ENCODE results near the gene SPRR2E. TPM values are rescaled to one million over a fixed set of nuclear protein-coding genes. Genes with fewer than 3 reads are reported as not detected.
"Not testable (repeated sequence)": the region's sequence is repeated elsewhere in the genome, so short reads cannot be mapped to it uniquely, and the experiment has no call there.

Gene SPRR2E
- total RNA-seq, 2 donors from 2014 or later, result not detected

- no peaks in the 10 kb centered on the region for H3K36me3 ChIP-seq (replicated peaks in 1 of 2; ENCODE audit: insufficient read depth in 1 of 2, low read depth in 2 of 2)
- intact Hi-C loops (cut with DNase I), result no loop called here
- H3K9me3 ChIP-seq, result no peaks in the 10 kb centered on the region
- TF ChIP-seq, protein P1, sequence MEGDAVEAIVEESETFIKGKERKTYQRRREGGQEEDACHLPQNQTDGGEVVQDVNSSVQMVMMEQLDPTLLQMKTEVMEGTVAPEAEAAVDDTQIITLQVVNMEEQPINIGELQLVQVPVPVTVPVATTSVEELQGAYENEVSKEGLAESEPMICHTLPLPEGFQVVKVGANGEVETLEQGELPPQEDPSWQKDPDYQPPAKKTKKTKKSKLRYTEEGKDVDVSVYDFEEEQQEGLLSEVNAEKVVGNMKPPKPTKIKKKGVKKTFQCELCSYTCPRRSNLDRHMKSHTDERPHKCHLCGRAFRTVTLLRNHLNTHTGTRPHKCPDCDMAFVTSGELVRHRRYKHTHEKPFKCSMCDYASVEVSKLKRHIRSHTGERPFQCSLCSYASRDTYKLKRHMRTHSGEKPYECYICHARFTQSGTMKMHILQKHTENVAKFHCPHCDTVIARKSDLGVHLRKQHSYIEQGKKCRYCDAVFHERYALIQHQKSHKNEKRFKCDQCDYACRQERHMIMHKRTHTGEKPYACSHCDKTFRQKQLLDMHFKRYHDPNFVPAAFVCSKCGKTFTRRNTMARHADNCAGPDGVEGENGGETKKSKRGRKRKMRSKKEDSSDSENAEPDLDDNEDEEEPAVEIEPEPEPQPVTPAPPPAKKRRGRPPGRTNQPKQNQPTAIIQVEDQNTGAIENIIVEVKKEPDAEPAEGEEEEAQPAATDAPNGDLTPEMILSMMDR (IDR thresholded peaks at IDR 0.05), result no peak
- no peak for TF ChIP-seq POLR2A (IDR thresholded peaks at IDR 0.05)
- no peaks in the 10 kb centered on the region for H3K27me3 ChIP-seq
- H3K27ac ChIP-seq, result no peak within 1 kb of the TSS
- H3K4me3 ChIP-seq, result no peak within 1 kb of the TSS
- WGBS, 2 donors, result 56 to 83% methylated on average over 2 of the region's 2 CpGs
- DNase-seq (no peak), ATAC-seq (no peak)
- peaks cover 5% of the 10 kb centered on the region for H3K4me1 ChIP-seq
Observed at GRCh38 chr1:153057375-153057774, 37.0 kb downstream of the SPRR2E start, which contains the start of gene SPRR2A. Gene SPRR2A, minus strand, starts transcription at chr1:153057512. Its CDS starts 777 bp downstream, at chr1:153056735.

DNA sequence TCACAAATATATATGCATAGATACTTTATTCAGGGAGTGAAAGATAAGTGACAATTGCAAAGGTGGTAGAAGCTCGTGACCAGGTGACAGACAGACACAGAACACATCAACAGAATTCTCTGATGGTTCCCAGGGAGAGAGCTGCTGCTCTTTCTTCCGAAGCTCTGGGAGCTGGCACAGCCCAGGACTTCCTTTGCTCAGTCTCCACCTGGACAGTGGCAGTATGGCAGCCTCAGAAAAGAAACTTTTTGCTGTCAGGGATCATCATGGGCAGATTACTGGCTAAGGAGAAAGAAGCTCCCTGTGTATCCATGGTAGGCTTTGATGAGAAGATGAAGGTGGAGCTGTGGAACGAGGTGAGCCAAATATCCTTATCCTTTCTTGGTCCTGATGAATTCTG lies 38.2 kb downstream of the SPRR2E start:
- DNase-seq; H3K4me1 ChIP-seq; intact Hi-C loops (cut with DNase I); H3K4me3 ChIP-seq; H3K9me3 ChIP-seq; ATAC-seq; H3K36me3 ChIP-seq (replicated peaks in 1 of 2; ENCODE audit: insufficient read depth in 1 of 2, low read depth in 2 of 2); H3K27ac ChIP-seq; H3K27me3 ChIP-seq: not testable (repeated sequence)
- 26 to 38% methylated on average over 3 of the region's 3 CpGs for WGBS, 2 donors

- no peaks in the 10 kb centered on the region for H3K36me3 ChIP-seq (replicated peaks in 1 of 2; ENCODE audit: insufficient read depth in 1 of 2, low read depth in 2 of 2)
- no peaks in the 10 kb centered on the region for H3K27me3 ChIP-seq
- no peaks in the 10 kb centered on the region for H3K9me3 ChIP-seq
- intact Hi-C loops (cut with DNase I), result no loop called here
- TF ChIP-seq, protein P1 (IDR thresholded peaks at IDR 0.05), result no peak
- no peak for TF ChIP-seq POLR2A (IDR thresholded peaks at IDR 0.05)
- ATAC-seq (no peak), DNase-seq (no peak)
- no peak overlapping the region for H3K4me3 ChIP-seq
- no peaks in the 10 kb centered on the region for H3K4me1 ChIP-seq
- WGBS, 2 donors, result 61 to 68% methylated on average over 2 of the region's 2 CpGs
- no peak overlapping the region for H3K27ac ChIP-seq
Observed at GRCh38 chr1:153049211-153049610, 45.1 kb downstream of the SPRR2E start.

Small RNA genes lying within 50 kb of the gene (small RNA-seq; reads per million reads assigned to genes)
- gene SPRR2C, result not detected

Other genes with a start within 250 kb of the SPRR2E start
- not detected for gene LCE7A, start 234.5 kb downstream of the SPRR2E start, total RNA-seq
- gene SMCP, start 216.2 kb downstream of the SPRR2E start, total RNA-seq, result not detected
- gene IVL, start 186.0 kb downstream of the SPRR2E start, total RNA-seq, result not detected
- not detected for gene SPRR5, start 147.3 kb downstream of the SPRR2E start, total RNA-seq
- gene SPRR4, start 123.9 kb downstream of the SPRR2E start, total RNA-seq, result not detected
- gene SPRR1A, start 110.4 kb downstream of the SPRR2E start, total RNA-seq, result not detected
- gene SPRR3, start 92.8 kb downstream of the SPRR2E start, total RNA-seq, result not detected
- gene SPRR1B, start 63.3 kb downstream of the SPRR2E start, total RNA-seq, result not detected
- not detected for gene SPRR2D, start 53.4 kb downstream of the SPRR2E start, total RNA-seq
- not detected for gene SPRR2A, start 37.0 kb downstream of the SPRR2E start, total RNA-seq
- not detected for gene SPRR2B, start 22.9 kb downstream of the SPRR2E start, total RNA-seq
- 1 to 10 TPM in 1 of 2 donors, not detected in 1; 1.3 TPM for gene SPRR2F, start 19.0 kb upstream of the SPRR2E start, total RNA-seq
- not detected for gene SPRR2G, start 56.4 kb upstream of the SPRR2E start, total RNA-seq
- not detected for gene LELP1, start 108.9 kb upstream of the SPRR2E start, total RNA-seq
- gene PRR9, start 123.1 kb upstream of the SPRR2E start, total RNA-seq, result not detected
- gene LORICRIN, start 165.2 kb upstream of the SPRR2E start, total RNA-seq, result not detected
- not detected for gene PGLYRP3, start 218.4 kb upstream of the SPRR2E start, total RNA-seq

All from body of pancreas (tissue), 4 donors.